A549 (cell line): ENCODE results near the gene CEBPA.

Experiments
- BHLHE40 ChIP-seq: IDR thresholded peaks from 2 replicates; pipeline ENCODE4 v1.6.1; 2012; ENCODE audit warnings: low read depth, low read length, inconsistent platforms
- CEBPB ChIP-seq, 2 experiments: fragments of >200 bp in 1 of 2; sonication (Bioruptor Twin) in 1 of 2; formaldehyde crosslinking in 1 of 2; IDR thresholded peaks; 2 replicates each; pipeline ENCODE4 v1.6.1; 2012 to 2016
- HDAC2 ChIP-seq: fragments of 200-600 bp; sonication (generic); IDR thresholded peaks from 2 replicates; pipeline ENCODE4 v1.6.1; 2016
- PHF8 ChIP-seq: fragments of 200-600 bp; sonication (generic); IDR thresholded peaks from 2 replicates; pipeline ENCODE4 v1.6.1; 2016; ENCODE audit warnings: low read depth, mild to moderate bottlenecking, antibody characterized with exemption, moderate library complexity, borderline replicate concordance
- POLR2A ChIP-seq: IDR thresholded peaks from 2 replicates; pipeline ENCODE4 v1.6.1; 2012; ENCODE audit warnings: mild to moderate bottlenecking, low read length
- ZFP36 ChIP-seq: fragments of 450-650 bp; IDR thresholded peaks from 2 replicates; pipeline ENCODE4 v1.6.1; 2014; ENCODE audit warnings: borderline replicate concordance; ENCODE audit not compliant: partially characterized antibody
- TF ChIP-seq, protein P1 (sequence below): fragments of >200 bp; sonication (Bioruptor Twin); formaldehyde crosslinking; IDR thresholded peaks from 3 replicates; pipeline ENCODE4 v1.5.1; 2016
- TF ChIP-seq, protein P2 (sequence below): IDR thresholded peaks from 2 replicates; pipeline ENCODE4 v1.6.1; 2012
- TF ChIP-seq, protein P3 (sequence below): IDR thresholded peaks from 2 replicates; pipeline ENCODE4 v1.6.1; 2012

DNA sequence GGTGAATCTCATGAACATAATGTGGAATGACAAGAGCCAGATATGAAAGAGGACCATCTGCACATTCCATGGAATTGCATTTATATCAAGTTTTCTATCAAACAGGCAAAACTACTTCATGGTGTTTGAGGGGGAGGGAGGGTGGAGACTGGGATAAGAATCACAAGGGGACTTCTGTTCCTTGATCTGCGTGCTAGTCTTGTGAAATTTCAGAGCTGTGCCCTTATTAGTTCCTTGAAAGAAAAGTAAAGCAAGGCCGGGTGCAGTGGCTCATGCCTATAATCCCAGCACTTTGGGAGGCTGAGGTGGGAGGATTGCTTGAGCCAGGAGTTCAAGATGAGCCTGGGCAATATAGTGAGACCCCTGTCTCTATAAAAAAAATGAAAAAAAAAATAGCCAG, 41.0 kb upstream of the CEBPA start:
- TF ChIP-seq, protein P1, sequence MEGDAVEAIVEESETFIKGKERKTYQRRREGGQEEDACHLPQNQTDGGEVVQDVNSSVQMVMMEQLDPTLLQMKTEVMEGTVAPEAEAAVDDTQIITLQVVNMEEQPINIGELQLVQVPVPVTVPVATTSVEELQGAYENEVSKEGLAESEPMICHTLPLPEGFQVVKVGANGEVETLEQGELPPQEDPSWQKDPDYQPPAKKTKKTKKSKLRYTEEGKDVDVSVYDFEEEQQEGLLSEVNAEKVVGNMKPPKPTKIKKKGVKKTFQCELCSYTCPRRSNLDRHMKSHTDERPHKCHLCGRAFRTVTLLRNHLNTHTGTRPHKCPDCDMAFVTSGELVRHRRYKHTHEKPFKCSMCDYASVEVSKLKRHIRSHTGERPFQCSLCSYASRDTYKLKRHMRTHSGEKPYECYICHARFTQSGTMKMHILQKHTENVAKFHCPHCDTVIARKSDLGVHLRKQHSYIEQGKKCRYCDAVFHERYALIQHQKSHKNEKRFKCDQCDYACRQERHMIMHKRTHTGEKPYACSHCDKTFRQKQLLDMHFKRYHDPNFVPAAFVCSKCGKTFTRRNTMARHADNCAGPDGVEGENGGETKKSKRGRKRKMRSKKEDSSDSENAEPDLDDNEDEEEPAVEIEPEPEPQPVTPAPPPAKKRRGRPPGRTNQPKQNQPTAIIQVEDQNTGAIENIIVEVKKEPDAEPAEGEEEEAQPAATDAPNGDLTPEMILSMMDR, result no peak
- no peak for TF ChIP-seq CEBPB (IDR thresholded peaks at IDR 0.05)
- no peak for TF ChIP-seq HDAC2
- TF ChIP-seq, protein P2, sequence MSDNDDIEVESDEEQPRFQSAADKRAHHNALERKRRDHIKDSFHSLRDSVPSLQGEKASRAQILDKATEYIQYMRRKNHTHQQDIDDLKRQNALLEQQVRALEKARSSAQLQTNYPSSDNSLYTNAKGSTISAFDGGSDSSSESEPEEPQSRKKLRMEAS, result no peak
- TF ChIP-seq BHLHE40, result no peak
- TF ChIP-seq PHF8, result no peak
- TF ChIP-seq, protein P3, sequence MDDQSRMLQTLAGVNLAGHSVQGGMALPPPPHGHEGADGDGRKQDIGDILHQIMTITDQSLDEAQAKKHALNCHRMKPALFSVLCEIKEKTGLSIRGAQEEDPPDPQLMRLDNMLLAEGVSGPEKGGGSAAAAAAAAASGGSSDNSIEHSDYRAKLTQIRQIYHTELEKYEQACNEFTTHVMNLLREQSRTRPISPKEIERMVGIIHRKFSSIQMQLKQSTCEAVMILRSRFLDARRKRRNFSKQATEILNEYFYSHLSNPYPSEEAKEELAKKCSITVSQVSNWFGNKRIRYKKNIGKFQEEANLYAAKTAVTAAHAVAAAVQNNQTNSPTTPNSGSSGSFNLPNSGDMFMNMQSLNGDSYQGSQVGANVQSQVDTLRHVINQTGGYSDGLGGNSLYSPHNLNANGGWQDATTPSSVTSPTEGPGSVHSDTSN, result no peak
- TF ChIP-seq ZFP36, result no peak
- TF ChIP-seq POLR2A, result no peak
